Fibroblast of mammary gland (primary cell): Measurements from ENCODE around the gene GPR63.

ENCODE experiments used
- DNase-seq: peaks from one replicate; pipeline ENCODE4 v3.0.0-alpha.2; 2010; ENCODE audit warnings: low read depth
- H3K4me3 ChIP-seq: 2 replicates; pipeline ENCODE4 v1.5.1; 2011; ENCODE audit warnings: low read depth, mild to moderate bottlenecking, low read length, moderate library complexity; ENCODE audit not compliant: control insufficient read depth
- CTCF ChIP-seq: conservative IDR thresholded peaks from 2 replicates; pipeline ENCODE4 v1.5.1; 2011; ENCODE audit warnings: low read depth, low read length, inconsistent platforms; ENCODE audit not compliant: control insufficient read depth, insufficient read depth

The GPR63 gene

GRCh38 chr6:96775727-96776400 lies 61.4 kb downstream of the GPR63 start:
- H3K4me3 ChIP-seq: no peak overlapping the region
- no peak for DNase-seq
- TF ChIP-seq CTCF: no peak

- DNase-seq: no peak
- H3K4me3 ChIP-seq: no peak overlapping the region
- no peak for TF ChIP-seq CTCF
Observed at GRCh38 chr6:96766769-96767168, 70.5 kb downstream of the GPR63 start.

- TF ChIP-seq CTCF: no peak
- DNase-seq: no peak
- no peak overlapping the region for H3K4me3 ChIP-seq
Observed at GRCh38 chr6:96762599-96762998, 74.7 kb downstream of the GPR63 start.

- DNase-seq: no peak
- H3K4me3 ChIP-seq: no peak overlapping the region
- no peak for TF ChIP-seq CTCF
Observed at GRCh38 chr6:96761794-96762193, 75.5 kb downstream of the GPR63 start.

GRCh38 chr6:96760153-96760687 lies 77.1 kb downstream of the GPR63 start:
- H3K4me3 ChIP-seq: no peak overlapping the region
- no peak for DNase-seq
- TF ChIP-seq CTCF: no peak

GRCh38 chr6:96755096-96755495 lies 82.2 kb downstream of the GPR63 start:
- H3K4me3 ChIP-seq: no peak overlapping the region
- no peak for TF ChIP-seq CTCF
- DNase-seq: no peak
